Astrocyte (in vitro differentiated cells and primary cell): ENCODE results near the gene PPP1CC.

Experiments
- CTCF ChIP-seq: IDR thresholded peaks from 2 replicates; pipeline ENCODE4 v1.5.1; 2011; ENCODE audit warnings: low read depth, mild to moderate bottlenecking, inconsistent platforms, low read length, moderate library complexity; ENCODE audit not compliant: insufficient read depth
- EZH2 ChIP-seq: IDR thresholded peaks from 2 replicates; pipeline ENCODE4 v1.6.1; 2012; ENCODE audit warnings: mild to moderate bottlenecking, low read length, inconsistent platforms; ENCODE audit not compliant: insufficient read depth

GRCh38 chr12:110708917-110709316 is 33.8 kb downstream of the PPP1CC start:
- TF ChIP-seq CTCF: no peak
- no peak for TF ChIP-seq EZH2
